ENCODE data around the gene DDX11.
"Not testable (repeated sequence)": the region's sequence is repeated elsewhere in the genome, so short reads cannot be mapped to it uniquely, and the experiment has no call there.

DNA sequence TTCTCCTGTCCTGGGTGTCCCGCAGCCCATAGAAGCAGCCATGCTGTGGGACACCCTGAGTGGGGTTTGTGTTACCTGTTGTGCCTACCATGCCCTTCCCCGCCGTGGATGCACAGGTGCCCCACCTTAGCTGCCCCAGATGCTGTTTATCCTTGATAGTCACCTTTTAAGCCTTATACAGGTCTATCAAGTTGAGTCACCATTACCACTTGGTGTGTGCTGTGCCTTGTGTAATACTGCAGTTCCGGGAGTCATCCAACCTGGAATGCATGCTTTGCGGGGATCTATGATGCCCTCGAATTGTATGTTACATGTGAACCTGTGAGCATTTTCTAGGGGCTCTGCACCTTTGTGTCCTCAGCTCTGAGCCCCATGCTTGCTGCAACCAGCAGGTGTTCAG is 7.6 kb downstream of the DDX11 start:
- TF ChIP-seq, protein P1, sequence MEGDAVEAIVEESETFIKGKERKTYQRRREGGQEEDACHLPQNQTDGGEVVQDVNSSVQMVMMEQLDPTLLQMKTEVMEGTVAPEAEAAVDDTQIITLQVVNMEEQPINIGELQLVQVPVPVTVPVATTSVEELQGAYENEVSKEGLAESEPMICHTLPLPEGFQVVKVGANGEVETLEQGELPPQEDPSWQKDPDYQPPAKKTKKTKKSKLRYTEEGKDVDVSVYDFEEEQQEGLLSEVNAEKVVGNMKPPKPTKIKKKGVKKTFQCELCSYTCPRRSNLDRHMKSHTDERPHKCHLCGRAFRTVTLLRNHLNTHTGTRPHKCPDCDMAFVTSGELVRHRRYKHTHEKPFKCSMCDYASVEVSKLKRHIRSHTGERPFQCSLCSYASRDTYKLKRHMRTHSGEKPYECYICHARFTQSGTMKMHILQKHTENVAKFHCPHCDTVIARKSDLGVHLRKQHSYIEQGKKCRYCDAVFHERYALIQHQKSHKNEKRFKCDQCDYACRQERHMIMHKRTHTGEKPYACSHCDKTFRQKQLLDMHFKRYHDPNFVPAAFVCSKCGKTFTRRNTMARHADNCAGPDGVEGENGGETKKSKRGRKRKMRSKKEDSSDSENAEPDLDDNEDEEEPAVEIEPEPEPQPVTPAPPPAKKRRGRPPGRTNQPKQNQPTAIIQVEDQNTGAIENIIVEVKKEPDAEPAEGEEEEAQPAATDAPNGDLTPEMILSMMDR (IDR thresholded peaks at IDR 0.05; ENCODE audit: low read length) = not testable (repeated sequence)
- TF ChIP-seq EZH2 (optimal IDR thresholded peaks at IDR 0.05; ENCODE audit: low read depth, low read length) = not testable (repeated sequence)

All from MM.1S (cell line).